Lung (tissue), 16 donors: ENCODE results near the gene RCL1. TPM values are rescaled to one million over a fixed set of nuclear protein-coding genes. Genes with fewer than 3 reads are reported as not detected.

Experiments used
- ATAC-seq: fragments of 200-7000 bp; cut with Tn5 transposase; one replicate; pipeline ENCODE4 v1.9.1; 2020; ENCODE audit warnings: moderate number of reproducible peaks; ENCODE audit not compliant: insufficient read depth, low FRiP score
- DNase-seq, 3 donors: peaks; one replicate each; pipeline ENCODE4 v3.0.0-alpha.2; 2013 to 2017
- H3K27ac ChIP-seq, 2 donors: one replicate each; pipeline ENCODE4 v1.5.1; 2013; ENCODE audit warnings: mild to moderate bottlenecking in 2 of 2, moderate library complexity in 2 of 2, control low read depth in 1 of 2, inconsistent platforms in 1 of 2, low read depth in 1 of 2, low read length in 1 of 2
- H3K27me3 ChIP-seq, 3 donors: one replicate each; pipeline ENCODE4 v1.5.1; 2013; ENCODE audit warnings: low read length in 2 of 3; ENCODE audit not compliant: control insufficient read depth in 3 of 3, insufficient read depth in 3 of 3
- H3K36me3 ChIP-seq, 4 donors: one replicate each; pipeline ENCODE4 v1.5.1; 2013; ENCODE audit warnings: low read length in 4 of 4, mild to moderate bottlenecking in 1 of 4, moderate library complexity in 1 of 4; ENCODE audit not compliant: control insufficient read depth in 4 of 4, insufficient read depth in 4 of 4
- H3K4me1 ChIP-seq, 5 donors: one replicate each; pipeline ENCODE4 v1.5.1; 2013; ENCODE audit warnings: low read length in 5 of 5, mild to moderate bottlenecking in 2 of 5, moderate library complexity in 1 of 5; ENCODE audit not compliant: control insufficient read depth in 5 of 5, insufficient read depth in 5 of 5
- H3K4me3 ChIP-seq: one replicate; pipeline ENCODE4 v1.5.1; 2013; ENCODE audit warnings: mild to moderate bottlenecking, control low read depth, moderate library complexity
- H3K9ac ChIP-seq, 2 donors: one replicate each; pipeline ENCODE4 v1.5.1; 2013; ENCODE audit warnings: low read length in 2 of 2, control low read depth in 1 of 2; ENCODE audit not compliant: insufficient read depth in 1 of 2
- H3K9me3 ChIP-seq, 4 donors: one replicate each; pipeline ENCODE4 v1.5.1; 2013; ENCODE audit warnings: low read length in 3 of 4, mild to moderate bottlenecking in 1 of 4, moderate library complexity in 1 of 4; ENCODE audit not compliant: control insufficient read depth in 4 of 4, insufficient read depth in 3 of 4
- WGBS, 2 donors: extraction: QIAGEN DNeasy Blood & Tissue Kit; methylation state at CpG; one replicate each; pipeline ENCODE4 v1.1.7; 2013; 5-methylcytosine and 5-hydroxymethylcytosine counted together
- long read RNA-seq, 5 donors: transcript quantifications; one replicate each; lab custom pipeline, GENCODE V29; 2026
- polyA plus RNA-seq, 2 donors: library from polyadenylated mRNA; stranded (reverse); fragments of 200-250 nt; gene quantifications; one replicate each; pipeline ENCODE4 v1.2.1, GENCODE V29; 2013
- total RNA-seq, 2 donors: library from RNA; depleted of rRNA in 1 of 2; stranded (reverse); fragments of >200 nt in 1 of 2; gene quantifications; one replicate each; pipeline ENCODE4 v1.2.1, GENCODE V29; 2014 to 2021
- TF ChIP-seq, protein P1 (sequence below): IDR thresholded peaks from 2 replicates; pipeline ENCODE4 v1.5.1; 2012; ENCODE audit warnings: mild to moderate bottlenecking; ENCODE audit errors: control extremely low read depth, extremely low read depth
- donor health status: control.
- donor health status: control.
- donor health status: Bipolar disorder and iron deficiency.
- donor health status: healthy.
- donor health status: DM: yes; HTN: yes; CAD: no.

The RCL1 gene, protein sequence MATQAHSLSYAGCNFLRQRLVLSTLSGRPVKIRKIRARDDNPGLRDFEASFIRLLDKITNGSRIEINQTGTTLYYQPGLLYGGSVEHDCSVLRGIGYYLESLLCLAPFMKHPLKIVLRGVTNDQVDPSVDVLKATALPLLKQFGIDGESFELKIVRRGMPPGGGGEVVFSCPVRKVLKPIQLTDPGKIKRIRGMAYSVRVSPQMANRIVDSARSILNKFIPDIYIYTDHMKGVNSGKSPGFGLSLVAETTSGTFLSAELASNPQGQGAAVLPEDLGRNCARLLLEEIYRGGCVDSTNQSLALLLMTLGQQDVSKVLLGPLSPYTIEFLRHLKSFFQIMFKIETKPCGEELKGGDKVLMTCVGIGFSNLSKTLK
- total RNA-seq (10 to 100 TPM; 27.7 to 62.2 TPM), polyA plus RNA-seq (10 to 100 TPM; 14.8 to 19.1 TPM)
- long read RNA-seq, donor 1, partial matches to known transcripts, result 0 of 4 reads
- long read RNA-seq, donor 1, other reads (novel, unspliced or antisense), result 0 of 4 reads
- long read RNA-seq, donor 2, partial matches to known transcripts, result 0 of 2 reads
- long read RNA-seq, donor 2, other reads (novel, unspliced or antisense), result 0 of 2 reads
- long read RNA-seq, donor 3, partial matches to known transcripts, result 0 of 1 reads
- long read RNA-seq, donor 3, other reads (novel, unspliced or antisense), result 0 of 1 reads
- long read RNA-seq, donor 4, partial matches to known transcripts, result 0 of 3 reads
- long read RNA-seq, donor 4, other reads (novel, unspliced or antisense), result 0 of 3 reads
- long read RNA-seq, donor 5, transcript RCL1-204 (9 exons, 2,134 nt), result major isoform, 6 of 8 reads
- long read RNA-seq, donor 5, partial matches to known transcripts, result 0 of 8 reads
- long read RNA-seq, donor 5, other reads (novel, unspliced or antisense), result 0 of 8 reads

DNA sequence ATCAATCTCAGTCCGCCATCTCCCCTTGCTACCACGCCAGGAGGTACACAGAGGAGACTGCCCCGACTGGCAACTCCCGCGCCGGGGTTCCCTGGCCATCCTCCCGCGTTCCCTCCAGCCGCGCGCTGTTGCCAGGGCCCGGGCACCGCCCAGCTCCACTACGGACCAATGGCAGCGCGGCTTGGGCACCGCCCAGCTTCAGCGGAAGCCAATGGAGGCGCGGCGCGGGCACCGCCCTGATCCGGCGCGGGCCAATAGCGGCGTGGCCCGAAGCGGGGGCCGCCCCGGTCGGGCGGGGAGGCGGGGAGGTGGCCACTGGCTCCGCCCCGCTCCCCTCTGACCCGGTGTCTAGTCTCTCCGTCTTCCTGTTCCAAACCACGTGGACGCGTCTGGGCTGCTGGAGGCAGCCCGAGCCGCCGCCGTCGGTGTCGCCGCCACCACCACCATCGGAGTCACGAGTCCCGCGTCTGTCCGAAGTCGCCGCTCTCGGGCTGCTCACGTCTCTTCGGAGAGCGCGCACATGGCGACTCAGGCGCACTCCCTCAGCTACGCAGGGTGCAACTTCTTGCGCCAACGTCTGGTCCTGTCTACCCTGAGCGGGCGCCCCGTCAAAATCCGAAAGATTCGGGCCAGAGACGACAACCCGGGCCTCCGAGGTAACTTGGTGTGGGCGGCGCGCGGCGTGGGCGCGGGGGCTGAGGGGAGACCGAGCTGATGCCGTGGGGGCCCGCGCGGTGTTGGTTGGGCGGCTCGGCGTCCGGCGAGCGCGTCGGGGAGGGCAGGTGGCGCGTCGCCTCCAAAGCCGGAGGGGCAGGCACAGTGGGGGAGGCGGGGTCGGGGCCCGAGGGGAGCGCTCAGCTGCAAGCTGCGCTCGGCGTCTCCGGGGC is at the start of gene RCL1:
RCL1 (plus strand) TSS at position 373 of the 887 bp plus-strand sequence; CDS start at position 521, 148 bp downstream.
- Histone ChIP-seq H3K9me3 (no peaks in the 10 kb centered on the region), H3K4me1 (peaks cover 6 to 11% (median 7%) of the 10 kb centered on the region in 5 donors), H3K9ac (peak within 1 kb of the TSS in 1 of 2 donors; percentile 77), H3K27ac (peak within 1 kb of the TSS; percentile 75 to 90), H3K36me3 (no peaks in the 10 kb centered on the region), H3K27me3 (no peaks in the 10 kb centered on the region), H3K4me3 (peak within 1 kb of the TSS; percentile 90)
- DNase-seq, result peak; percentile 96 to 98 (median 97)
- peak; percentile 99 for ATAC-seq
- 1% methylated on average over 98 to 106 of the region's 106 CpGs for WGBS, 2 donors
- TF ChIP-seq, protein P1, sequence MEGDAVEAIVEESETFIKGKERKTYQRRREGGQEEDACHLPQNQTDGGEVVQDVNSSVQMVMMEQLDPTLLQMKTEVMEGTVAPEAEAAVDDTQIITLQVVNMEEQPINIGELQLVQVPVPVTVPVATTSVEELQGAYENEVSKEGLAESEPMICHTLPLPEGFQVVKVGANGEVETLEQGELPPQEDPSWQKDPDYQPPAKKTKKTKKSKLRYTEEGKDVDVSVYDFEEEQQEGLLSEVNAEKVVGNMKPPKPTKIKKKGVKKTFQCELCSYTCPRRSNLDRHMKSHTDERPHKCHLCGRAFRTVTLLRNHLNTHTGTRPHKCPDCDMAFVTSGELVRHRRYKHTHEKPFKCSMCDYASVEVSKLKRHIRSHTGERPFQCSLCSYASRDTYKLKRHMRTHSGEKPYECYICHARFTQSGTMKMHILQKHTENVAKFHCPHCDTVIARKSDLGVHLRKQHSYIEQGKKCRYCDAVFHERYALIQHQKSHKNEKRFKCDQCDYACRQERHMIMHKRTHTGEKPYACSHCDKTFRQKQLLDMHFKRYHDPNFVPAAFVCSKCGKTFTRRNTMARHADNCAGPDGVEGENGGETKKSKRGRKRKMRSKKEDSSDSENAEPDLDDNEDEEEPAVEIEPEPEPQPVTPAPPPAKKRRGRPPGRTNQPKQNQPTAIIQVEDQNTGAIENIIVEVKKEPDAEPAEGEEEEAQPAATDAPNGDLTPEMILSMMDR, result no peak

DNA sequence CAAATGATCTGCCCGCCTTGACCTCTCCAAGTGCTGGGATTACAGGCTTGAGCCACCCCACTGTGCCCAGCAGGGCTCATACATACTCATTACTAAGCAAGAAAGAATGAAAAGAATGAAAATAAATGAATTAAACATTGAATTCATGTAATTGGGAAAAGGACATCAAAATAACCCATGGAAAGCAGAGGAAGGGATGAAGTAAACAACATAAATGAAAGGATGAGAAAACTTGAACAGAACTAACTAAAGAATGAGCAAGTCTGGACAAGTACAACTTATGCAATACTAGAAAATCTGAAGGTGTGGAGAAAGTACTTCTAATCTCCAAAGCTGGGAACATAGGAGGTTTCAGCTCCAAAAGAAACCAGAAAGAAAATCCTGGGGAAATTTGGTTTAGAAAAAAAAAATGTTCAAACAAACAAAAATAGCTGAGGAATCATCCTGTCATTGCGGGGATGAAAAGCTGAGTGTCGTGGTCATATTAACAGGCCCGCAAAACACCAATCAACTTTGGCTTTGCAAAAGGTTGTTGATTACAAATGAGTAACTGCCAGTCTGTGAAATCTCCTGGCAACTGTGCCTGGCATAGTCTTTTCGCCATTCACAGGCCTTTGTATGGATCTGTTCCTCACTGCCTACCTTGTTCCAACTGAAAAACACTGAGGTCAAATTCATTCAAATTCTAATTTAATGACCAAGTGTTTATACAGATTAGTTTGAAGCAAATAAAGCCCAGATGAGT is 49.4 kb upstream of the RCL1 start:
- Histone ChIP-seq H3K27me3 (no peaks in the 10 kb centered on the region), H3K27ac (peak overlapping the region in 1 of 2 donors; percentile 95), H3K4me1 (peaks cover 3 to 10% (median 8%) of the 10 kb centered on the region in 5 donors), H3K4me3 (no peak overlapping the region), H3K36me3 (no peaks in the 10 kb centered on the region), H3K9ac (no peak overlapping the region), H3K9me3 (no peaks in the 10 kb centered on the region)
- ATAC-seq (no peak), DNase-seq (no peak)
- WGBS, 2 donors, result 72 to 74% methylated on average over 5 of the region's 5 CpGs
- TF ChIP-seq, protein P1, result no peak

DNA sequence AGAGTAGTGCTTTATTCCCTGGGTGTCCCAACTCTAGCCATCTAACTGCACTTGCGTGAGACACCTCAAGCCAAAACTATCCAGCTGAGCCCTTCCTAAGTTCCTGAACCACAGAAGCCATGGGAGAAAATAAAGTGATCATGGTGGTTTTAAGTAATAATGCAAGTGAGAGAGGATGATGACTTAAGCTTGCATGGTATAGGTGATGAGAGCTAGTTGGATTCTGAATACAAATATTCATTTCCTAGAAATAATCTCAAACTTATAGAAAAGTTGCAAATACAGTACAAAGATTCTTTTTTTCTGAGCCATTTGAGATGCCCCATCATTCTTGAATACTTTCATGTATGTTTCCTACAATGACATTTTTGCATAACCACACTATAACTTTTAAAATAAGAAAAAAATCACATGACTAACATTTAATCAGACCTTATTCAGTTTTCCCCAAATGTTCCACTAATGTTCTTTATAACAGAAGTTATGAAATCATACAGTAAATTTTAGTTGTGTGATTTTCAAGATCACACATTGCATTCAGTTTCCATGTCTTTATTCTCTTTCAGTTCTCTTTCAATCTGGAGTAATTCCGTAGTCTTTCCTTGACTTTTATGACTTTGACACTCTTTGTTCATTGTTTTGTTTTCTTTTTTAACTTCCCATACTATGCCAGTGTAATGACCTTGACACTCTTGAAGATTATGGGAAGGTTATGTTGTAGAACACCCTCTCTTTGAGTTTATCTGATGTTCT is 46.3 kb upstream of the RCL1 start:
- ATAC-seq, result no peak
- no peaks in the 10 kb centered on the region for H3K36me3 ChIP-seq
- no peak overlapping the region for H3K9ac ChIP-seq
- 90 to 91% methylated on average over 2 of the region's 2 CpGs for WGBS, 2 donors
- no peak overlapping the region for H3K4me3 ChIP-seq
- no peaks in the 10 kb centered on the region for H3K27me3 ChIP-seq
- peaks cover 0 to 5% (median 0%) of the 10 kb centered on the region in 5 donors for H3K4me1 ChIP-seq
- H3K27ac ChIP-seq, result no peak overlapping the region
- DNase-seq, result no peak
- H3K9me3 ChIP-seq, result no peaks in the 10 kb centered on the region
- TF ChIP-seq, protein P1, result no peak
